GM21825 (cell line): ENCODE results near the gene CCSER2.
A peak's percentile ranks its signal among the peaks of the same experiment; 100 is the strongest.
"Not testable (repeated sequence)": the region's sequence is repeated elsewhere in the genome, so short reads cannot be mapped to it uniquely, and the experiment has no call there.

Experiments
- ATAC-seq: cut with Tn5 transposase; IDR thresholded peaks from one replicate; pipeline ENCODE4 v1.9.1; 2021; ENCODE audit warnings: mild to moderate bottlenecking, moderate library complexity; ENCODE audit not compliant: unreplicated experiment

CCSER2 gene

GRCh38 chr10:84310470-84310869, 17.9 kb upstream of the CCSER2 start:
- no peak for ATAC-seq

DNA sequence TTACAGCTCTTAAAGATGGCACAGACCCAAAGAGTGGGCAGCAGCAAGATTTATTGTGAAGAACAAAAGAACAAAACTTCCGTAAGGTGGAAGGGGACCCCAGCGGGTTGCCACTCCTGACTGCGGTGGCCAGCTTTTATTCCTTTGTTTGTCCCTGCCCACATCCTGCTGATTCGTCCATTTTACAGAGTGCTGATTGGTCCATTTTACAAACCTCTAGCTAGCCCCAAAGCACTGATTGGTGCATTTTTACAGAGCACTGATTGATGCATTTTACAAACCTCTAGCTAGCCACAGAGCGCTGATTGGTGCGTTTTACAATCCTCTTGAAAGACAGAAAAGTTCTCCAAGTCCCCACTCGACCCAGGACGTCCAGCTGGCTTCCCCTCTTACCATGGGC, 16.8 kb upstream of the CCSER2 start:
- ATAC-seq: no peak

DNA sequence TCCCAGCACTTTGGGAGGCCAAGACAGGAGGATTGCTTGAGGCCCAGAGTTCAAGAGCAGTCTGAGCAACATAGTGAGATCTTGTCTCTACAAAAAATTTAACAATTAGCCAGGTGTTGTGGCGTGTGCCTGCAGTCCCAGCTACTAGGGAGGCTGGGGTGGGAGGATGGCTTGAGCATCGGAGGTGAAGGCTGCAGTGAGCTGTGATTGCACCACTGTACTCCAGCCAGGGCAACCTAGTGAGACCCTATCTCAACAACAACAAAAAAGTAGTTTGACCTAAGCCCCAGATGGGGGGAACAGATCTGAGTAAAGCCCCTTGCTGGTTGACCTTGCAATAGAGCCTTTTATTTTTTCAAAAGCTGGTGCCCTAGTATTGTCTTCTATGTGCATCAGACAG, 15.6 kb upstream of the CCSER2 start:
- ATAC-seq: no peak

- no peak for ATAC-seq
Observed at GRCh38 chr10:84314275-84314674, 14.1 kb upstream of the CCSER2 start.

DNA sequence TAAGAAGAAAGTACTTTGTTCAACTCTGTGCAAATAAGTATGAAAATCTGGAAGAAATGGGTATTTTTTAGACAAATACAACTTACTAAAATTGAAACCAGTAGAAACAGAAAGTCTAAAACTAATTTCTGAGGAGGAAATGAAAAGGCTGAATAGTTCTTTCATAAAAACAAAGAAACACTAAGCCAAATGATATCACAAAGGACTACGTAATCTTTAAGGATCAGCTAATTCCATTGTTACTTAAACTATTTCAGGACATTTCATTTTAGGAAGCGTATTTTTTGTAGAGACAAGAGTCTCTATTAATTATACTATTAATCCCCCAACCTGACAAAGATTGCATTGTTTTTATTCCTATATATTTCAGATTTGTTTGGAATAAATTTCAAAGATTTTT, 11.2 kb upstream of the CCSER2 start:
- ATAC-seq: peak; percentile 57

- ATAC-seq: no peak
Observed at GRCh38 chr10:84321902-84322301, 6.5 kb upstream of the CCSER2 start.

- not testable (repeated sequence) for ATAC-seq
Observed at GRCh38 chr10:84323566-84323965, 4.8 kb upstream of the CCSER2 start.

DNA sequence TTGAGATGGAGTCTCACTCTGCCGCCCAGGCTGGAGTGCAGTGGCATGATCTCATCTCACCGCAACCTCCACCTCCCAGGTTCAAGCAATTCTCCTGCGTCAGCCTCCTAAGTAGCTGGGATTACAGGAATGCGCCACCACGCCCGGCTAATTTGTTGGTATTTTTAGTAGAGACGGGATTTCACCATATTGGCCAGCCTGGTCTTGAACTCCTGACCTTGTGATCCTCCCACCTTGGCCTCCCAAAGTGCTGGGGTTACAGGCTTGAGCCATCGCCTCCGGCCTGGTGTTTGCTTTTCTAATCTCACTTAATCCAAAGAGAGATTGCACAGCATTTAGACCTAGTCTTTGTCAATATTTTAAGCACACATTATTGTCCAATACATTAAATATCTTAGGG, 1.4 kb upstream of the CCSER2 start:
- not testable (repeated sequence) for ATAC-seq

DNA sequence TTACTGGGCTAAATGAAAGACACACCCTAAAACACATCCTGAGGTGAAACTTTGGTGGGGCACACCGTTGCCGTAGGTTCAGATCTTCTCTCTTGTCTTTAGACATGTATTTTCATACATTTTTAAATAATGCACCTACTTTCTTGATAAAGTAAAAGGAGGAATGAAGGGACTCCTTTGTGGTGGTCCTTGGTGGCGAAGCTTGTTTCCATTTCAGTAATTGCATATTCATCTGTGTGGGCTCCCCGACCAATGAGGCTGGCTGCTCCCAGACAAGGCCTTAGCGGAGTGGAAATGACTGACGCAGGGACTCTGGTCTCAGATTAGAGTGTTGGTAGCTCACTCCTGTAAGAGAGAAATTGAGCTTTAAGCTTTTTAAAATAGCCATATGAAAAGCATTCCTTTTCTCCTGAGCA, 815 bp downstream of the CCSER2 start:
- peak; percentile 14 for ATAC-seq

- ATAC-seq: peak; percentile 54
Observed at GRCh38 chr10:84329986-84330651, 1.7 kb downstream of the CCSER2 start.

GRCh38 chr10:84331091-84331490, 2.7 kb downstream of the CCSER2 start:
- ATAC-seq: no peak

GRCh38 chr10:84333864-84334451, 5.6 kb downstream of the CCSER2 start:
- peak; percentile 38 for ATAC-seq

DNA sequence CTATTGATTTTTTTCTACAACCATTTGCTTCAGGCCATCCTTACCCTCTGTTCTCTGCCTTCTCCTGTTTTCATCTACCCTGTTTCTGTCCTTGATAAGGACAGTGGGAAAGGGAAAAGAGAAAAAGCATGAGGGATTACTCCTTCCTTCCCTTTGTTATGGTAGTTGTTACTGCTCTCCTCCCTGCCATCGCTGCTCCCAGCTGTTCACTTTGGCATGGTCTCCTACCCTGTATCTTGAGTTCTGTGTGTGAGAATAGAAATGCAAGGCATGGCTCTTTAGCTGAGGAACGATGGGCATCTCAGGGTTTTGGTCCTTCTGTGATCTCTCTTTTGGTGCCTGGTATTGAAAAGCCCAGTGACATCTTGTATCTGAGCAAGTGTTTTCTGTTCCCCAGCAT, 6.4 kb downstream of the CCSER2 start:
- ATAC-seq: no peak

GRCh38 chr10:84335516-84335915, 7.1 kb downstream of the CCSER2 start:
- no peak for ATAC-seq

- ATAC-seq: no peak
Observed at GRCh38 chr10:84336406-84337090, 8.2 kb downstream of the CCSER2 start.

- ATAC-seq: no peak
Observed at GRCh38 chr10:84337199-84337598, 8.8 kb downstream of the CCSER2 start.

DNA sequence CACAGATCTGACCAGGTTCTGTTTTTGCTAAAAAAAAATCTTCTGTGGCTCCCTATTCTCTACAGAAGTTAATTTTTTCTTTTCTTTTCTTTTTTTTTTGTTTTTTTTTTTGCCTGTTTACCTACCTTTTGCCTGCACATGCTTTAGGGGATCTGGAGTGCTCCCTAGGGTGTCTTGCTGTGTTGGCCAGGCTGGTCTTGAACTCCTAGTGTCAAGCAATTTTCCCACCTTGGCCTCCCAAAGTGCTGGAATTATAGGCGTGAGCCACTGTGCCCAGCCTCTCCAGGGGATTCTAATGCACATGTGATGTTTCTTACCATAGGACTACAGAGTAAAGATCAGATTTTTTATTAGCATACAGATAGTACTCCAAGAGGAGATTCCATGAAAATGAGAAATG, 10.6 kb downstream of the CCSER2 start:
- ATAC-seq: no peak

DNA sequence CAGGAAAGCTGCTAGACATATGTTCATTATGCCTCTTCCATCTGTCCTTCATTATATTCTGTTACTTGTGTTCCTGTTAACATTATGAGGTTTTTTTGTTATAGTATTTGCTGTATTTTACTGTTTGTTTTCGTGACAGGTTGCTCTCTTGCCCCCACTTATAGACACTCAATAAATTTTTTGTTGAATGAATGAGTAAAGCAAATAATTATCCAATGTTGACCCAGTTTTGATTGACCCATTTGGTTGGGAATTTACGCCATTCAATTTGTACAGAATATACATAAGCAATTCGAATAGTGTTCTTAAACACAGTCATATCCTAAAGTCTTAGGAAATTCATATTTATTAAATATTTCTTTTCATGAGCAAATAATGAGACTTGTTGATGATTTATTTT, 11.8 kb downstream of the CCSER2 start:
- ATAC-seq: no peak

GRCh38 chr10:84340632-84341537, 12.5 kb downstream of the CCSER2 start:
- no peak for ATAC-seq

GRCh38 chr10:84341538-84341856, 13.1 kb downstream of the CCSER2 start:
- no peak for ATAC-seq

DNA sequence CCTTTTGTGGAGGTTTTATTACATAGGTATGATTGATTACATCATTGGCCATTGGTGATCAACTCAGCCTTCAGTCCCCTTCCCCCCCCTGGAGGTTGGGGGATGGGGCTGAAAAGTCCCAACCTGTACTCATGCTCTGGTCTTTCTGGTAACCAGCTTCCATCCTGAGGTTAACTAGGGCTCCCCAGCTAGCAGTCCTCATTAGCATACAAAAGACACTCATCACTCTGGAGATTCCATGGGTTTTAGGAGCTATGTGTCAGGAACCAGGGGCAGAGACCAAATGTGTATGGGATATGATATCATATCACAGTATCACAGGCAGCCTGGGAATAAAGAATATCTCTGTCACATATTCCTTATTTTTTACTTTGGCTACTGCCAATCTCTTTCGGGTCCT, 13.6 kb downstream of the CCSER2 start:
- no peak for ATAC-seq
